Tongue (tissue), 2 donors: ENCODE data around the gene CYTH4. TPM values are rescaled to one million over a fixed set of nuclear protein-coding genes. Genes with fewer than 3 reads are reported as not detected.

Source experiments
- DNase-seq: peaks from one replicate; pipeline ENCODE4 v3.0.0-alpha.2; 2015
- total RNA-seq: library from RNA; depleted of rRNA; stranded (reverse); fragments of >200 nt; gene quantifications from one replicate; pipeline ENCODE4 v1.2.3, GENCODE V29; 2014

CYTH4 gene
- total RNA-seq, 1 donor from 2014 or later: 20.5 TPM

DNA sequence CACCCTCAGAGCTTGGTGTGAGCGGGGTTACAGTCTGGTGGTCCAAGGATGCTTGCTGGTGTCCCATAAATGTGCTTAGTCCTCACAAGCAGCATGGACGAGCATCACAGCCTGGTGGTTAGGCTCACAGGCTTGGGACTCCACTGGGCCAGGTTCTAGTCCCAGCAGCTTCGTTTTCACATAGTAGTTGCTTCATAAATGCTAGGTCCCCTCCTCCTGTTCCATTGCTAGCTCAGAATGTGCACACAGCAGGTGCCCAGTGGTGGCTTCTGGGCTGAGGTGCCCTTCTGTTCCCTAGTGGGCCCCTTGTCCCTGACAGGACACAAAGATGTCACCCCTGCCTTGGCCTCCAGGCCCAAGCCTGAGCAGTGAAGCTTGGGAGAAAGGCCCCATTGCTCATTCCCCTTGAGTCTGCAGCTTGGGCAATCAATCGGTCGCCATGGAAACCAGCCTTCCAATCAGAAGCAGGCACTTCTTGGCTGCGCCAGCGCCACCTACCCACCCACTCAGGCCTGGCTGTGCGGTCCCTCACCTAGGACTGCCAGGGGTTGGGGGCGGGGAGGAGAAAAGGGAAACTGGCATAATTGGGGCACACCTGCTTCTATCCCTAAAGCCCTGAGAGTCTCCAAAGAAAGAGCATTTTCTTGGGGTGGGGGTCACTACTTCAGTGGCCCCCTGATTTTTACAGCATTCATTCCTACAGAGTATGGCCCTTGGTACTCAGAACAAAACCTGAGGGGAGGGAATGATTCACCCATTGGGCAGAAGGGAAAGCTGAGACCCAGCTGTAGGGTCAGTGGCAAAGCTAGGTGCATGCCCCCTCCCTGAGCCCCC, 48.1 kb downstream of the CYTH4 start:
- DNase-seq: peak; percentile 67

DNA sequence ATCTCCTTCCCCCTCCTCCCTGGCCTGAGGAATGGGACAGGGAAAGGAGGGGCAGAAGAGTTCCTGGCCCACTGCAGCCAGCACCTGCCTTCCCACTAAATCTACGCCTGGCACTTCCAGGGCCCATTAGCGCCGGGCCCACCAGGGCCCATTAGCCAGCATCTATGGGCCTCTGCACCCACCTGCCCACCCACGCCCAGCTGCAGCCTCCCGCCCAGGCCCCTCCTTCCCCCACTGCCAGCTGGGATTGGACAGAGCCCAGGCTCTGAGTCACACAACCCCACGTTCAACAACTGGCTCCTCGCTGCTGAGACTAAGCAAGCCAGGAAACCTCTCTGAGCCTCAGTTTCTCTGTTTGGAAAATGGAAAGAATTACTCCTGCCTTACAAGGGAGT, 48.7 kb downstream of the CYTH4 start:
- peak; percentile 70 for DNase-seq

GRCh38 chr22:37331856-37332536, 49.7 kb downstream of the CYTH4 start:
- no peak for DNase-seq

DNA sequence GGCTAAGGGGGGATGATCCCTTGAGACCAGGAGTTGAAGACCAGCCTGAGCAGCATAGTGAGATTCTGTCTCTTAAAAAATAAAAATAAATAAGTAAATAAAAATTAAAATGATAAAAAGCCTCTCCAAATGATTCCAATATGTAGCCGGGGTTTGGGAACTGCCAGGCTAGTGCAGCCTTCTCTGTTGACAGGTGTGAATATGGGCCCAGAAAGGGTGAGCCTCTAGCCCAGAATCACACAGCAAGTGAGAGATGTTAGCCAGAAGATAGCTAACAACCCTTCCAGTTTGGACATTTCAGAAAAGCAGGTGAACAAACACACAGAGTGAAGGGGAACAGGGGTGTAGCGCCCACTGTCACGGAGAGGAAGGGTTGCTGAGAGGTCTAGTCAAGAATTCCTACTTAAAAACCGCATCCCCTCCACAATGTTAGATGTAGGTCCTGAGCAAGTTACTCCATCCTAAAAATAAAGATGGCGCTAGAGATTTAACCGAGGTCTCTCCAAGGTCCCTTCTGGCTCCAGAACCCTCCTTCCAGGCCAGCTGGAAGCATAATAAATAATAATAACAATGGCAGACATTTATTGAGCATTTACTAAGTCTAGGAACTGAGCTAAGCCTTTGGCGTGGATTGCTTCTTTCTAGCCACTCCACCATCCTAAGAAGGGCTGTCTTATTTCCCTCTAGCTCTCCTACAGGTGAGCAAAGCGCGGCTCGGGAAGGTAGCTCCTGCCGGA, 51.6 kb downstream of the CYTH4 start:
- no peak for DNase-seq

GRCh38 chr22:37334461-37334858, 52.2 kb downstream of the CYTH4 start:
- no peak for DNase-seq

- no peak for DNase-seq
Measured at GRCh38 chr22:37334859-37335805, 52.8 kb downstream of the CYTH4 start.

DNA sequence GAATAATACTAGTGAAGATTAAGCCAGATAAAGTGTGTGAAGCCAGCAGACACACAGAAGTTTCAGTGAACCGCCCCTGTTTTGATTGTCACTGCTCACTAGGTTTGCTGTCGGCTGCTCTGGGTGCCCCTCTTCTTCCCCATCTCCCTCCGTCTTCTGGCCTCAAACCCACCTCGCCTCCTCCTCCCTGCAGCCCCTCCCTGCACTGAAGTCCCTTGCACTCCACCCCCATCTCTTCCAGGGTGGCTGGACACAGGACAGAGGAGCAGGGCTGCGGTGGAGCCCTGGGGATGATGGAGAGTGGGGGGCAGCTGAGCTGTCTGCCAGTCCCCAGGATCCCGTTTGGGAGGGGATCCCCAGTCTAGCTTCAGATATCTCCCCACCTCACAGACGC, 53.5 kb downstream of the CYTH4 start:
- no peak for DNase-seq

GRCh38 chr22:37336579-37336978, 54.3 kb downstream of the CYTH4 start:
- DNase-seq: no peak

DNA sequence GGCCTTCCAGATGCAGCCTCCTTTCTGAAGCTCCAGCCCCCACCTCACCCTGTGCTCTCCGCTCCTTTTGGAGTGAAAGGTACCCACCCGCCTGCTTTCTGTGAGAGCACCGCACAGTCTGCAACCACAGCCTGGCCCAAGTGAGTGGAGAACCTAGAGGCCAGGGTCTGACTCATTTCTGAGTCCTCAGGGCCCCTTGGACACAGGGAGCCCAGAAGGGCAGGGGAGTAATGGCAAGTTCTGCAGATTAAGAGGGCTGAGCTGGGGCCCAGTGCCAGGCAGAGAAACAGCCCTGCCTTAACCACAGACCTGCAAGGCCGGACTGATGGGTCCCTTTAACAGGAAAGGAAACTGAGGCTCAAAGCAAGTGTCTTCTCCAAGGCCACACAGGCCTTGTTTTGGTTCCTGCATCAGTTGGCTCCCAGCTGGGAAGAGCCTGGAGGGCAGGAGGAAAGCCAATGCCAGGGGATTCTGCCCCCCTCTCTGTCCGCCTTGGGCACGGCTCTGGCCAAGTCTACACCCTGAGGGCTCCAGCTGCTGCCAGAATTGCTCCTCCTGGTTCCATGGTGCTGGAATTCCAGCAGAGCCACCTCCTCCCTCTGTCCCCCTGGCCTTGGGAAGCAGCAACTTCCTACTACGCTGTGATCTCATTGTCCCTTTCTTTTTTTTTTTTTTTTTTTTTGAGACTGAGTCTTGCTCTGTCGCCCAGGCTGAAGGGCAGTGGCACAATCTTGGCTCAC, 55.1 kb downstream of the CYTH4 start:
- DNase-seq: peak; percentile 51

GRCh38 chr22:37338539-37339246, 56.4 kb downstream of the CYTH4 start:
- DNase-seq: no peak

DNA sequence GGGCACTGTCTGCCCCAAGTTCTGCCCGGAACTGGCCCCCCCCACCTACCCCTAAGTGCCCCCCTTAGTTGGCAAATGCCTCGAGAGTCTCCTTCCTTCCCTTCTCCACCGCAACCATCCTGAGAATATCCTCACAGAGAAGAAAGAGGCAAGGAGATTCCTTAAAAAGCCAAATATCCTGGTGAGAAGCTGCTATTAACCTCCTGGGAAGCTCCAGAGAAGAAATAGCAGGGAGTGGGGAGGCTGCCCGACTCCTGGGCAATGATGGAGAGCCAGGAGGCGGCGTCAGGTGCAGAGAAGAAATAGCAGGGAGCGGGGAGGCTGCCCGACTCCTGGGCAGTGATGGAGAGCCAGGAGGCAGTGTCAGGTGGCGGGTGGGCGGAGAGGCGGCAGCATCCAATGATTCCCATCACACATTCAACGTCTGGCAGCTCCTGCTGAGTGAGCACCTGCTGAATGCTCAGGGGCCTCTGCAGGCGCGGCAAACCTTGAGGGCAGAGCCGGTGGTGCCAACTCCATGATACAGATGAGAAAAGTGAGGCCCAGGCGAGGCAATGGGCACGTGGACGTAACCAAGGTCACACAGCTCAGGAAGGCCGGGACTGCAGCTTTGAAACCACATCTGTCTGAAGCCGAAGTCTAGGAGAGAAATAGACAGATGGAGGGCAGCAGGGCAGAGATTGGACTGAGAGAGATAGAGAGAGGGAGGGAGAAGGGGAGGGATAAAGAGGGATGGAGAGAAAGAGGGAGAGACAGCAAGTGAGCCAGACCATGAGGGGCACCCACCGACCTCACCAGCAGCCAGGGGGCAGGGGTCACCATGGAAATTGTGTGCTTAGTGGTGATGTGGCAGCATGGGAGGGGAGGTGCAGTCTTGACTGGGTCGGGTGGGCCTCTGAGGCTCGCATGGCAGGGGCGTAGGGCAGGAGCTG, 58.3 kb downstream of the CYTH4 start:
- no peak for DNase-seq

DNA sequence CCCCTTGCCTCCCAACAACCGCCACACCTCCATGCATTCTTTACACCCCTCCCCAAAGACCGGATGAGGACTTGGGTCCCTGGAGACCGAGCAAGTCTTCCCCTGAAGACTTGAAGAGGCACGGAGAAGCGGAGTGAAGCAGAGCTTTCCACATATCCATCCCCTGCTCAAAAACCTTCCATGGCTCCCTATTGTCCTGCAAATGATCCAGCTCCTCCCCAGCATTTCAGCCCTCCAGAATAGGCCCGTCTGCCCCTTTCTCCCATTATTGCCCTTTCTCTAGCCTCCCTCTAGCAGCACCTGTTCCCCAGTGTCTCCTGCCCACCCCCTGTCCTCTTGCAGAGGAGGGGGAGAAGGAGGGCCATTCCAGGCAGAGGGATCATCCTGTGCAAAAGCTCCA, 59.8 kb downstream of the CYTH4 start:
- DNase-seq: no peak

- DNase-seq: no peak
Measured at GRCh38 chr22:37343348-37343747, 61.0 kb downstream of the CYTH4 start.

GRCh38 chr22:37343863-37344734, 61.8 kb downstream of the CYTH4 start:
- no peak for DNase-seq

DNA sequence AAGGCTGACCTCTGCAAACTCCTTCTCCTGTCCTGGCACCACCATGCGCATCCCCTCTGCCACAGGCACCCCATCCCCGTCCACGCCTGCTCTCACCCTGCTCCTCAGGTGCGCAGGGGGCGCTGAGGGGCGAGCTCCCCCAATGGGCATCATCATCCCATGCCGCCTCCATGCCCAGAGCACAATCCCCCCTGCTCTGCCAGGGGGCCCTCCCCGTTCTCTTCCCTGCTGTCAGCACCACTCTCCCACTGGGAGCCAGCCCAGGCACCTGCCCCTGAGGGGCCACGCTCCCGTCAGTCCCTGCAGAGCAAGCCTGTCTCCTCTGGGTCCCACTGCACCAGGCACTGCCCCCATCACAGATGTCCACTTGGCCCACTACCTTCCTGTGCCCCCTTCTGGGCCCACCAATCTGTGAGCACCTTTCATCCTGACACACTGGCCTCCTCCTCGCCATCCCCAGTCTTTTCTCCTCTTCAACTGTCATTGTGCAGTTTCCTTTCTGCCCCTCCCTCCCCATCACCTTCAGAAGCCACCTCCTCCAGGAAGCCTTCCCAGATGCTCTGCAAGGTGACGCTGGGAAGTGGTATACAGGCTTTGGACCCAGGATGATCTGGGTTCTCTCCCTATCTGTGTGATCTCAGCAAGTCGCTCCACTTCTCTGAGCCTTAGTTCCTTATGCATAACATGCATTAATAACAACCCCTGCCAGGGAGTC, 62.6 kb downstream of the CYTH4 start:
- no peak for DNase-seq

DNA sequence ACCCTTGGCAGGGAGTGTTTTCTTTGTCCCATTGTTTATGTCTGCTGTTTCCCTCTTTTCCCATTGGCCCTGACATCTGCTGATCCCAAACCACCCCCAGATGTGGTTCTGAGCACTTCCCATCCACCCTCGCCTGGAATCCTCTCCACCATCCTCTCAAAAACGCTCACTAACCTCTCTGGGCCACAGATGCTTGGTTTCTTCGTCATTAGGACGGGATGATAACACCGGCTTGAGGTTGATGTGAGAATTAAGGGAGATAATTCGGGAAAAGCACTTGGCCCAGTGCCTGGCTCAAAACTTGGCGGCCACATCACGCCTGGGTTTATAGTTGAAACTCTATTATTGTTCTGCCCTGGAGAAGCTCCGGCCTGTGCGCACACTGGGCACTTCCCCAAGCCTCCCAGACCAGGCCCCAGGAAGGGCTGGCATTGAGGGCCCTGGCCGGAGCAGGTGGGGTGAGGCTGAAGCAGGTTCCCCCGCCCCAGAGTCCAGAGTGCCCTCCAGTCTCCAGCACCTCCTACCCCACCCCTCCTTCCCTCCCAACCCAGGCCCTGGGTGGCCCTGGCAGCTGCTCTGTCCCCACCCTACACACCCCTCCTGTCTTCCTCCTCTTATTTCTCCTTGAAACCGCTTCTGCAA, 63.7 kb downstream of the CYTH4 start:
- peak; percentile 79 for DNase-seq

GRCh38 chr22:37346505-37346895, 64.2 kb downstream of the CYTH4 start:
- peak; percentile 60 for DNase-seq
